ES-I3 (cell line): ENCODE measurements around the gene MAN1A2.
"Not testable (repeated sequence)": the region's sequence is repeated elsewhere in the genome, so short reads cannot be mapped to it uniquely, and the experiment has no call there.

ENCODE experiments used
- H3K36me3 ChIP-seq: 2 replicates; pipeline ENCODE4 v1.6.1; 2013; ENCODE audit warnings: mild to moderate bottlenecking, low read length, control low read depth, moderate library complexity; ENCODE audit not compliant: insufficient read depth
- H3K4me1 ChIP-seq: 2 replicates; pipeline ENCODE4 v1.6.1; 2013; ENCODE audit warnings: mild to moderate bottlenecking, control low read depth, low read length; ENCODE audit not compliant: insufficient read depth
- H3K9ac ChIP-seq: 2 replicates; pipeline ENCODE4 v1.6.1; 2013; ENCODE audit warnings: low read depth, mild to moderate bottlenecking, low read length, moderate library complexity
- H3K9me3 ChIP-seq: 2 replicates; pipeline ENCODE4 v1.6.1; 2013; ENCODE audit warnings: mild to moderate bottlenecking, low read length, moderate library complexity; ENCODE audit not compliant: control insufficient read depth, insufficient read depth

Gene MAN1A2

GRCh38 chr1:117403597-117403996 lies 36.3 kb downstream of the MAN1A2 start:
- Histone ChIP-seq H3K36me3 (no peaks in the 10 kb centered on the region), H3K4me1 (no peaks in the 10 kb centered on the region), H3K9ac (no peak overlapping the region), H3K9me3 (no peaks in the 10 kb centered on the region)

GRCh38 chr1:117405042-117405441 lies 37.8 kb downstream of the MAN1A2 start:
- Histone ChIP-seq H3K4me1 (no peaks in the 10 kb centered on the region), H3K36me3 (no peaks in the 10 kb centered on the region), H3K9me3 (no peaks in the 10 kb centered on the region)

GRCh38 chr1:117412472-117412871 lies 45.2 kb downstream of the MAN1A2 start:
- H3K9me3 ChIP-seq = no peaks in the 10 kb centered on the region

More at GRCh38 chr1:117405042-117405441, 37.8 kb downstream of the MAN1A2 start:
- no peak overlapping the region for H3K9ac ChIP-seq

GRCh38 chr1:117413412-117413811 lies 46.2 kb downstream of the MAN1A2 start:
- Histone ChIP-seq H3K9me3 (no peaks in the 10 kb centered on the region), H3K4me1 (no peaks in the 10 kb centered on the region), H3K36me3 (no peaks in the 10 kb centered on the region), H3K9ac (no peak overlapping the region)

More at GRCh38 chr1:117412472-117412871, 45.2 kb downstream of the MAN1A2 start:
- no peak overlapping the region for H3K9ac ChIP-seq
- H3K36me3 ChIP-seq = no peaks in the 10 kb centered on the region
- no peaks in the 10 kb centered on the region for H3K4me1 ChIP-seq

- no peaks in the 10 kb centered on the region for H3K36me3 ChIP-seq
- no peaks in the 10 kb centered on the region for H3K9me3 ChIP-seq
- no peak overlapping the region for H3K9ac ChIP-seq
- H3K4me1 ChIP-seq = no peaks in the 10 kb centered on the region
Observed at GRCh38 chr1:117414943-117415342, 47.7 kb downstream of the MAN1A2 start.

GRCh38 chr1:117416004-117416403 lies 48.8 kb downstream of the MAN1A2 start:
- Histone ChIP-seq H3K9ac (no peak overlapping the region), H3K9me3 (no peaks in the 10 kb centered on the region), H3K4me1 (no peaks in the 10 kb centered on the region), H3K36me3 (no peaks in the 10 kb centered on the region)

- Histone ChIP-seq H3K36me3 (no peaks in the 10 kb centered on the region), H3K9ac (no peak overlapping the region), H3K4me1 (no peaks in the 10 kb centered on the region), H3K9me3 (no peaks in the 10 kb centered on the region)
Observed at GRCh38 chr1:117416546-117417125, 49.4 kb downstream of the MAN1A2 start.

GRCh38 chr1:117425050-117425734 lies 57.9 kb downstream of the MAN1A2 start:
- H3K36me3 ChIP-seq = no peaks in the 10 kb centered on the region
- peaks cover 7% of the 10 kb centered on the region for H3K9me3 ChIP-seq
- no peak overlapping the region for H3K9ac ChIP-seq
- no peaks in the 10 kb centered on the region for H3K4me1 ChIP-seq

- H3K9ac ChIP-seq = no peak overlapping the region
- no peaks in the 10 kb centered on the region for H3K36me3 ChIP-seq
- no peaks in the 10 kb centered on the region for H3K4me1 ChIP-seq
- peaks cover 7% of the 10 kb centered on the region for H3K9me3 ChIP-seq
Observed at GRCh38 chr1:117427297-117427696, 60.0 kb downstream of the MAN1A2 start.

- Histone ChIP-seq H3K36me3 (no peaks in the 10 kb centered on the region), H3K4me1 (no peaks in the 10 kb centered on the region), H3K9ac (no peak overlapping the region), H3K9me3 (no peaks in the 10 kb centered on the region)
Observed at GRCh38 chr1:117433943-117434342, 66.7 kb downstream of the MAN1A2 start.

GRCh38 chr1:117436513-117436912 lies 69.3 kb downstream of the MAN1A2 start:
- Histone ChIP-seq H3K9ac (no peak overlapping the region), H3K36me3 (no peaks in the 10 kb centered on the region), H3K4me1 (no peaks in the 10 kb centered on the region), H3K9me3 (no peaks in the 10 kb centered on the region)

- no peaks in the 10 kb centered on the region for H3K36me3 ChIP-seq
- H3K4me1 ChIP-seq = no peaks in the 10 kb centered on the region
- H3K9ac ChIP-seq = no peak overlapping the region
- no peaks in the 10 kb centered on the region for H3K9me3 ChIP-seq
Observed at GRCh38 chr1:117447661-117448060, 80.4 kb downstream of the MAN1A2 start.

GRCh38 chr1:117452216-117452615 lies 85.0 kb downstream of the MAN1A2 start:
- Histone ChIP-seq H3K9me3 (no peaks in the 10 kb centered on the region), H3K4me1 (no peaks in the 10 kb centered on the region), H3K36me3 (no peaks in the 10 kb centered on the region), H3K9ac (no peak overlapping the region)

GRCh38 chr1:117453958-117454357 lies 86.7 kb downstream of the MAN1A2 start:
- Histone ChIP-seq H3K9ac (no peak overlapping the region), H3K4me1 (no peaks in the 10 kb centered on the region), H3K9me3 (no peaks in the 10 kb centered on the region), H3K36me3 (no peaks in the 10 kb centered on the region)

- not testable (repeated sequence) for H3K9ac ChIP-seq, H3K9me3 ChIP-seq, H3K4me1 ChIP-seq, H3K36me3 ChIP-seq
Observed at GRCh38 chr1:117458410-117458809, 91.2 kb downstream of the MAN1A2 start.
